A549 (cell line): ENCODE measurements around the gene LILRA2. TPM values are rescaled to one million over a fixed set of nuclear protein-coding genes. Genes with fewer than 3 reads are reported as not detected.

Experiments
- ATAC-seq, 2 experiments: fragments of 200-7000 bp in 1 of 2; fragments of >200 bp in 1 of 2; cut with Nextera tagmentation in 1 of 2; cut with Tn5 transposase in 1 of 2; 3 replicates each; pipeline versions ENCODE4 v1.8.0 to v1.9.1; 2018 to 2020; ENCODE audit warnings: mild to moderate bottlenecking in 1 of 2, moderate library complexity in 1 of 2
- CTCF ChIA-PET: fragments of 300-600 bp; sonication (Branson Sonifier 250); formaldehyde crosslinking; extraction: SDS; loops from one replicate; lab custom pipeline; 2021; ENCODE audit warnings: antibody characterized with exemption, inconsistent platforms; lab: Yijun Ruan, JAX
- POLR2A ChIA-PET: fragments of 350-600 bp; formaldehyde crosslinking; extraction: SDS; loops from one replicate; lab custom pipeline; 2021; ENCODE audit warnings: antibody characterized with exemption, inconsistent platforms; lab: Yijun Ruan, JAX
- DNase-seq, 2 experiments: peaks; one replicate each; pipeline versions ENCODE4 v3.0.0 to v3.0.0-alpha.2; 2011 to 2016; ENCODE audit warnings: low read depth in 1 of 2, low spot score in 1 of 2
- FAIRE-seq: peaks from 2 replicates; lab custom pipeline; 2011; peaks lifted over from hg19 to GRCh38; lab: Jason Lieb, UNC
- H3K27ac ChIP-seq, 2 experiments: fragments of >200 bp; sonication (Bioruptor Twin); formaldehyde crosslinking; 3 replicates each; pipeline ENCODE4 v1.5.1; 2016 to 2017
- H3K4me1 ChIP-seq: fragments of >200 bp; sonication (Bioruptor Twin); formaldehyde crosslinking; 3 replicates; pipeline ENCODE4 v1.6.1; 2016
- H3K4me2 ChIP-seq: fragments of >200 bp; sonication (Bioruptor Twin); formaldehyde crosslinking; 3 replicates; pipeline ENCODE4 v1.6.1; 2016
- H3K4me3 ChIP-seq: fragments of >200 bp; sonication (Bioruptor Twin); formaldehyde crosslinking; 3 replicates; pipeline ENCODE4 v1.5.1; 2016
- H3K9me3 ChIP-seq: fragments of >200 bp; sonication (Bioruptor Twin); formaldehyde crosslinking; 3 replicates; pipeline ENCODE4 v1.6.1; 2016
- CBX2 ChIP-seq: fragments of 200-600 bp; sonication (generic); IDR thresholded peaks from 2 replicates; pipeline ENCODE4 v1.6.1; 2016; ENCODE audit warnings: low read depth, mild to moderate bottlenecking, borderline replicate concordance
- CEBPB ChIP-seq, 2 experiments: fragments of >200 bp in 1 of 2; sonication (Bioruptor Twin) in 1 of 2; formaldehyde crosslinking in 1 of 2; IDR thresholded peaks; 2 replicates each; pipeline ENCODE4 v1.6.1; 2012 to 2016
- CHD2 ChIP-seq: fragments of 150-350 bp; IDR thresholded peaks from 2 replicates; pipeline ENCODE4 v1.6.1; 2014; ENCODE audit warnings: low read length; ENCODE audit not compliant: partially characterized antibody
- CHD4 ChIP-seq: fragments of 200-600 bp; sonication (generic); IDR thresholded peaks from 2 replicates; pipeline ENCODE4 v1.6.1; 2016; ENCODE audit warnings: antibody characterized with exemption, mild to moderate bottlenecking, borderline replicate concordance
- EHF ChIP-seq: fragments of 250-450 bp; sonication (Bioruptor Pico); IDR thresholded peaks from 2 replicates; pipeline ENCODE4 v1.5.0; 2020; ENCODE audit warnings: mild to moderate bottlenecking
- FOXS1 ChIP-seq: fragments of 250-450 bp; sonication (Bioruptor Pico); IDR thresholded peaks from 2 replicates; pipeline ENCODE4 v1.5.0; 2020; ENCODE audit warnings: mild to moderate bottlenecking, moderate library complexity
- HDAC2 ChIP-seq: fragments of 200-600 bp; sonication (generic); IDR thresholded peaks from 2 replicates; pipeline ENCODE4 v1.6.1; 2016
- HOXB13 ChIP-seq: fragments of 250-450 bp; sonication (Bioruptor Pico); IDR thresholded peaks from 2 replicates; pipeline ENCODE4 v1.5.0; 2020; ENCODE audit warnings: low read depth, mild to moderate bottlenecking, moderate library complexity
- JUN ChIP-seq, 2 experiments: fragments of >200 bp; sonication (Bioruptor Twin); formaldehyde crosslinking; IDR thresholded peaks; 2 replicates in 1 of 2; 3 replicates in 1 of 2; pipeline ENCODE4 v1.6.1; 2016 to 2017
- NPAS2 ChIP-seq: fragments of 250-450 bp; sonication (Bioruptor Pico); IDR thresholded peaks from 2 replicates; pipeline ENCODE4 v1.8.0; 2022; ENCODE audit warnings: mild to moderate bottlenecking, moderate library complexity, borderline replicate concordance
- POLR2AphosphoS2 ChIP-seq: conservative IDR thresholded peaks from 2 replicates; pipeline ENCODE4 v1.6.1; 2012; ENCODE audit warnings: low read length, improper control_type of control experiment, inconsistent platforms
- RAD21 ChIP-seq, 2 experiments: fragments of >200 bp in 1 of 2; sonication (Bioruptor Twin) in 1 of 2; formaldehyde crosslinking in 1 of 2; IDR thresholded peaks in 1 of 2; conservative IDR thresholded peaks in 1 of 2; 2 replicates in 1 of 2; 3 replicates in 1 of 2; pipeline ENCODE4 v1.6.1; 2012 to 2018; ENCODE audit warnings: inconsistent platforms in 1 of 2
- RCOR1 ChIP-seq: fragments of 150-350 bp; IDR thresholded peaks from 2 replicates; pipeline ENCODE4 v1.6.1; 2014; ENCODE audit warnings: antibody characterized with exemption, low read length, low read depth
- RFX5 ChIP-seq: fragments of 450-650 bp; IDR thresholded peaks from 2 replicates; pipeline ENCODE4 v1.7.1; 2014; ENCODE audit warnings: antibody characterized with exemption, mild to moderate bottlenecking, moderate library complexity
- SREBF2 ChIP-seq: fragments of 450-650 bp; IDR thresholded peaks from 2 replicates; pipeline ENCODE4 v1.6.1; 2014; ENCODE audit warnings: mild to moderate bottlenecking, moderate library complexity
- ZC3H11A ChIP-seq: fragments of 450-650 bp; IDR thresholded peaks from 2 replicates; pipeline ENCODE4 v1.6.1; 2014; ENCODE audit warnings: antibody characterized with exemption, mild to moderate bottlenecking
- ZFP36 ChIP-seq: fragments of 450-650 bp; IDR thresholded peaks from 2 replicates; pipeline ENCODE4 v1.6.1; 2014; ENCODE audit warnings: borderline replicate concordance; ENCODE audit not compliant: partially characterized antibody
- ZSCAN20 ChIP-seq: fragments of 250-450 bp; sonication (Bioruptor Pico); IDR thresholded peaks from 2 replicates; pipeline ENCODE4 v1.8.0; 2022; ENCODE audit warnings: mild to moderate bottlenecking, moderate library complexity
- WGBS: methylation state at CpG from one replicate; pipeline ENCODE4 v1.1.6; 2017; ENCODE audit errors: missing lambda C conversion rate; 5-methylcytosine and 5-hydroxymethylcytosine counted together
- polyA plus RNA-seq, 4 experiments: library from polyadenylated mRNA; depleted of rRNA in 3 of 4; stranded (reverse); fragments of >200 nt; fragmentation: RNase III in 1 of 4; extraction: RNeasy Plus Mini Kit Qiagen cat#74134 plus additional on column Dnase treatment in 1 of 4; gene quantifications; 2 replicates in 3 of 4; 3 replicates in 1 of 4; pipeline ENCODE4 v1.2.3, GENCODE V29; 2011 to 2017
- TF ChIP-seq, protein P1 (sequence below): IDR thresholded peaks from 2 replicates; pipeline ENCODE4 v1.6.1; 2012; ENCODE audit warnings: low read depth, borderline replicate concordance
- TF ChIP-seq, protein P2 (sequence below): fragments of >200 bp; sonication (Bioruptor Twin); formaldehyde crosslinking; IDR thresholded peaks from 3 replicates; pipeline ENCODE4 v1.6.1; 2016
- TF ChIP-seq, protein P3 (sequence below): IDR thresholded peaks from 2 replicates; pipeline ENCODE4 v1.6.1; 2012
- TF ChIP-seq, protein P4 (sequence below): fragments of >200 bp; sonication (Bioruptor Twin); formaldehyde crosslinking; IDR thresholded peaks from 3 replicates; pipeline ENCODE4 v1.5.1; 2016

The LILRA2 gene
- polyA plus RNA-seq, 2 of the 4 experiments (the other 2 are of a cell fraction) = not detected

DNA sequence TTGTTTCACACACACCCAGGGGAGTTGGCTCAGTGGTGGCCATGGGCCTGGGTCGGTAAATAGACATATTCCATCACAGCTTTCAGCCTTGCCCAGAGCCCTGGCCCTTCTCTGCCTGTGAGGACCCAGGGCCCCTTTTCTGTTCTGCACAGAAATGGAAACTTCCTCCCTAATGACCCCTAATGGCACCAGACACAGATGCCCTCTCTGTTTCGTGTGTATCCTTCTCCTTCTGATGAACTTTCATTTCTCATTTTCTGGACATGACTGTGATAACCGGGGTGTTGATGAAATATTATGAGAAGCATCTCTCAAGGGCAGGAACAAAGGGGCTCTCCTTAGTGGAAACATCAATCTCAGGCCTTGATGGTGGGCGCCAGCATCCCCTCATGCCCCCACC lies 32.6 kb downstream of the LILRA2 start:
- TF ChIP-seq CEBPB (IDR thresholded peaks at IDR 0.05) = no peak
- TF ChIP-seq CHD2 = no peak
- no peak for TF ChIP-seq JUN (IDR thresholded peaks at IDR 0.05)
- TF ChIP-seq, protein P1, sequence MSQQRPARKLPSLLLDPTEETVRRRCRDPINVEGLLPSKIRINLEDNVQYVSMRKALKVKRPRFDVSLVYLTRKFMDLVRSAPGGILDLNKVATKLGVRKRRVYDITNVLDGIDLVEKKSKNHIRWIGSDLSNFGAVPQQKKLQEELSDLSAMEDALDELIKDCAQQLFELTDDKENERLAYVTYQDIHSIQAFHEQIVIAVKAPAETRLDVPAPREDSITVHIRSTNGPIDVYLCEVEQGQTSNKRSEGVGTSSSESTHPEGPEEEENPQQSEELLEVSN = no peak
- TF ChIP-seq ZC3H11A = no peak
- no peak for TF ChIP-seq RAD21 (conservative IDR thresholded peaks at IDR 0.05 in 1 of 2, IDR thresholded peaks at IDR 0.05 in 1 of 2)
- no peak for TF ChIP-seq ZSCAN20 (CRISPR knock-in tag)
- TF ChIP-seq RCOR1 = no peak
- TF ChIP-seq HOXB13 = no peak
- TF ChIP-seq, protein P2, sequence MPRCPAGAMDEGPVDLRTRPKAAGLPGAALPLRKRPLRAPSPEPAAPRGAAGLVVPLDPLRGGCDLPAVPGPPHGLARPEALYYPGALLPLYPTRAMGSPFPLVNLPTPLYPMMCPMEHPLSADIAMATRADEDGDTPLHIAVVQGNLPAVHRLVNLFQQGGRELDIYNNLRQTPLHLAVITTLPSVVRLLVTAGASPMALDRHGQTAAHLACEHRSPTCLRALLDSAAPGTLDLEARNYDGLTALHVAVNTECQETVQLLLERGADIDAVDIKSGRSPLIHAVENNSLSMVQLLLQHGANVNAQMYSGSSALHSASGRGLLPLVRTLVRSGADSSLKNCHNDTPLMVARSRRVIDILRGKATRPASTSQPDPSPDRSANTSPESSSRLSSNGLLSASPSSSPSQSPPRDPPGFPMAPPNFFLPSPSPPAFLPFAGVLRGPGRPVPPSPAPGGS = no peak
- no peak for TF ChIP-seq SREBF2
- no peak for TF ChIP-seq CBX2
- H3K9me3 ChIP-seq = peaks cover 19% of the 10 kb centered on the region; the same call in 2 of the 3 replicates
- ChIA-PET CTCF (no interaction called here), POLR2A (no interaction called here)
- DNase-seq (no peak), FAIRE-seq (no peak), ATAC-seq (no peak)
- H3K27ac ChIP-seq = no peak overlapping the region
- under 1% methylated on average over 4 of the region's 4 CpGs for WGBS
- no peak overlapping the region for H3K4me2 ChIP-seq
- no peak overlapping the region for H3K4me3 ChIP-seq
- H3K4me1 ChIP-seq = no peaks in the 10 kb centered on the region

DNA sequence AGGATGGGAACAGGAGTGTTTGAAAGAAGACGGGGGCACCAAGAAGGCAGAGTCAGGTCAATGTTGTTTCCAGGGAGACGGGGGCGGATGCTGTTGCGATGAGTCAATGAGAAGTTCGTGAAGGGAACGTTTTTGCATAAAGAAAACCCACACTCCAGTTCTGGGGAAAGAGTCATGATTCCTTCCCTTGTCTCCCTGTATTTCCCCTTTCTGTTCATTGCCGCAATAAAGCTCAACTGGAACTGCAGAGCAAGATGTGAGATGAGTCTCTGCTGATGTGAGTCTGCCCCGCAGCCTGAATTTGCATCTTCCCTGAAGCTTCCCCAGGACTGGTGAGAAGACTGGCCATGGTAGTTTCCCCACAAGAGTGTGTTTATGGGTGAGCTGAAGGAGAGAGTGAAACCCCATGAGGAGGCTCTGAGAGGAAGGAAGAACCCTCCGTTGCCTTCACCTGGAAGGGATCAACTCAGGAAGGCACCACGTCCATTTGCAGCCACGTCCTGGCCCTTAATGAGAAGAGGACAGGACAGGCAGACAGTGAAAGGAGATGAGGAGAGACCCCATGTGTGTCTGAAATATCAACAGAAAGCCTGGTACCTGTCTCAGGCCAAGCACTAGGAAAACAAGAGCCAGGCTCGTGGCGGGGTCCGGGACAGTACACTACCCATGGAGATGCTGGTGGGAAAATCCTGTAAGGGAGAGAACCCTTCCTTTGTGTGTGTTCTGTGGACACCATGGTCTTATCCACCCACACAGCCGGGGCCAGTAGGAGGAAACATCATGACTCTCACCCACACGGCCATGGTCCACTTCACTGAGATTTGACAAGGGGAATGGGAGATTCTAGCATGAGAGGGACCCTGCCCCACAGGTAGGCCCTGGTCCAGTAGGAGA lies 33.5 kb downstream of the LILRA2 start:
- H3K4me2 ChIP-seq = no peak overlapping the region
- TF ChIP-seq, protein P1 = no peak
- TF ChIP-seq, protein P3, sequence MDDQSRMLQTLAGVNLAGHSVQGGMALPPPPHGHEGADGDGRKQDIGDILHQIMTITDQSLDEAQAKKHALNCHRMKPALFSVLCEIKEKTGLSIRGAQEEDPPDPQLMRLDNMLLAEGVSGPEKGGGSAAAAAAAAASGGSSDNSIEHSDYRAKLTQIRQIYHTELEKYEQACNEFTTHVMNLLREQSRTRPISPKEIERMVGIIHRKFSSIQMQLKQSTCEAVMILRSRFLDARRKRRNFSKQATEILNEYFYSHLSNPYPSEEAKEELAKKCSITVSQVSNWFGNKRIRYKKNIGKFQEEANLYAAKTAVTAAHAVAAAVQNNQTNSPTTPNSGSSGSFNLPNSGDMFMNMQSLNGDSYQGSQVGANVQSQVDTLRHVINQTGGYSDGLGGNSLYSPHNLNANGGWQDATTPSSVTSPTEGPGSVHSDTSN = no peak
- TF ChIP-seq HDAC2 (no peak), EHF (CRISPR knock-in tag) (no peak), CHD4 (no peak), RFX5 (no peak), CHD2 (no peak), POLR2AphosphoS2 (no peak), CBX2 (no peak), NPAS2 (CRISPR knock-in tag) (no peak), FOXS1 (CRISPR knock-in tag) (no peak), ZFP36 (no peak)
- TF ChIP-seq, protein P4, sequence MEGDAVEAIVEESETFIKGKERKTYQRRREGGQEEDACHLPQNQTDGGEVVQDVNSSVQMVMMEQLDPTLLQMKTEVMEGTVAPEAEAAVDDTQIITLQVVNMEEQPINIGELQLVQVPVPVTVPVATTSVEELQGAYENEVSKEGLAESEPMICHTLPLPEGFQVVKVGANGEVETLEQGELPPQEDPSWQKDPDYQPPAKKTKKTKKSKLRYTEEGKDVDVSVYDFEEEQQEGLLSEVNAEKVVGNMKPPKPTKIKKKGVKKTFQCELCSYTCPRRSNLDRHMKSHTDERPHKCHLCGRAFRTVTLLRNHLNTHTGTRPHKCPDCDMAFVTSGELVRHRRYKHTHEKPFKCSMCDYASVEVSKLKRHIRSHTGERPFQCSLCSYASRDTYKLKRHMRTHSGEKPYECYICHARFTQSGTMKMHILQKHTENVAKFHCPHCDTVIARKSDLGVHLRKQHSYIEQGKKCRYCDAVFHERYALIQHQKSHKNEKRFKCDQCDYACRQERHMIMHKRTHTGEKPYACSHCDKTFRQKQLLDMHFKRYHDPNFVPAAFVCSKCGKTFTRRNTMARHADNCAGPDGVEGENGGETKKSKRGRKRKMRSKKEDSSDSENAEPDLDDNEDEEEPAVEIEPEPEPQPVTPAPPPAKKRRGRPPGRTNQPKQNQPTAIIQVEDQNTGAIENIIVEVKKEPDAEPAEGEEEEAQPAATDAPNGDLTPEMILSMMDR = no peak
- TF ChIP-seq, protein P2 = no peak
- WGBS = 9% methylated on average over 16 of the region's 16 CpGs
- no peak overlapping the region for H3K27ac ChIP-seq
- DNase-seq (no peak), ATAC-seq (no peak; a peak in 1 of 6 replicates), FAIRE-seq (no peak)
- no peaks in the 10 kb centered on the region for H3K4me1 ChIP-seq
- POLR2A ChIA-PET = no interaction called here
- H3K4me3 ChIP-seq = no peak overlapping the region
- peaks cover 19% of the 10 kb centered on the region; the same call in 2 of the 3 replicates for H3K9me3 ChIP-seq
- CTCF ChIA-PET = no interaction called here
